ENCODE results near the gene ZNF436. TPM values are rescaled to one million over a fixed set of nuclear protein-coding genes. Genes with fewer than 3 reads are reported as not detected.

Gene ZNF436
- total and polyA plus RNA-seq, 9 of the 15 experiments (the other 6 are each of a cell fraction or from before 2014, with no cell fraction given), result 2.1 to 11.3 (median 6.8) TPM

- no peak for TF ChIP-seq MYNN (IDR thresholded peaks at IDR 0.05)
- TF ChIP-seq MYNN (CRISPR knock-in tag; IDR thresholded peaks at IDR 0.05), result no peak
- no peak for TF ChIP-seq CXXC5 (CRISPR knock-in tag; IDR thresholded peaks at IDR 0.05)
- TF ChIP-seq, protein P1, sequence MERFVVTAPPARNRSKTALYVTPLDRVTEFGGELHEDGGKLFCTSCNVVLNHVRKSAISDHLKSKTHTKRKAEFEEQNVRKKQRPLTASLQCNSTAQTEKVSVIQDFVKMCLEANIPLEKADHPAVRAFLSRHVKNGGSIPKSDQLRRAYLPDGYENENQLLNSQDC (CRISPR knock-in tag; IDR thresholded peaks at IDR 0.05), result no peak
- TF ChIP-seq U2AF2 (optimal IDR thresholded peaks at IDR 0.05; ENCODE audit: low read depth, low read length), result no peak
- TF ChIP-seq, protein P2, sequence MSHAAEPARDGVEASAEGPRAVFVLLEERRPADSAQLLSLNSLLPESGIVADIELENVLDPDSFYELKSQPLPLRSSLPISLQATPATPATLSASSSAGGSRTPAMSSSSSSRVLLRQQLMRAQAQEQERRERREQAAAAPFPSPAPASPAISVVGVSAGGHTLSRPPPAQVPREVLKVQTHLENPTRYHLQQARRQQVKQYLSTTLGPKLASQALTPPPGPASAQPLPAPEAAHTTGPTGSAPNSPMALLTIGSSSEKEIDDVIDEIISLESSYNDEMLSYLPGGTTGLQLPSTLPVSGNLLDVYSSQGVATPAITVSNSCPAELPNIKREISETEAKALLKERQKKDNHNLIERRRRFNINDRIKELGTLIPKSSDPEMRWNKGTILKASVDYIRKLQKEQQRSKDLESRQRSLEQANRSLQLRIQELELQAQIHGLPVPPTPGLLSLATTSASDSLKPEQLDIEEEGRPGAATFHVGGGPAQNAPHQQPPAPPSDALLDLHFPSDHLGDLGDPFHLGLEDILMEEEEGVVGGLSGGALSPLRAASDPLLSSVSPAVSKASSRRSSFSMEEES (CRISPR knock-in tag; IDR thresholded peaks at IDR 0.05), result no peak
- TF ChIP-seq FOXM1 (IDR thresholded peaks at IDR 0.05; ENCODE audit: low read depth), result no peak
- TF ChIP-seq FOXM1 (CRISPR knock-in tag; IDR thresholded peaks at IDR 0.05; ENCODE audit: low read depth), result no peak
- TF ChIP-seq TRIM24 (IDR thresholded peaks at IDR 0.05), result no peak
- TF ChIP-seq PHTF2 (CRISPR knock-in tag; IDR thresholded peaks at IDR 0.05), result no peak
- no peak for TF ChIP-seq HDAC6 (IDR thresholded peaks at IDR 0.05; ENCODE audit: low read depth, low read length)
- TF ChIP-seq FOSL1 (tag; conservative IDR thresholded peaks at IDR 0.05), result no peak
- TF ChIP-seq SMAD2 (IDR thresholded peaks at IDR 0.05; ENCODE audit: low read depth, low read length), result no peak
- TF ChIP-seq ZNF384 (IDR thresholded peaks at IDR 0.05; ENCODE audit: low read depth, low read length), result no peak
- TF ChIP-seq IRF2 (CRISPR knock-in tag; IDR thresholded peaks at IDR 0.05), result no peak
- TF ChIP-seq, protein P3, sequence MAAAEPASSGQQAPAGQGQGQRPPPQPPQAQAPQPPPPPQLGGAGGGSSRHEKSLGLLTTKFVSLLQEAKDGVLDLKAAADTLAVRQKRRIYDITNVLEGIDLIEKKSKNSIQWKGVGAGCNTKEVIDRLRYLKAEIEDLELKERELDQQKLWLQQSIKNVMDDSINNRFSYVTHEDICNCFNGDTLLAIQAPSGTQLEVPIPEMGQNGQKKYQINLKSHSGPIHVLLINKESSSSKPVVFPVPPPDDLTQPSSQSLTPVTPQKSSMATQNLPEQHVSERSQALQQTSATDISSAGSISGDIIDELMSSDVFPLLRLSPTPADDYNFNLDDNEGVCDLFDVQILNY (CRISPR knock-in tag; IDR thresholded peaks at IDR 0.05), result no peak
- no peak for TF ChIP-seq RNF2 (IDR thresholded peaks at IDR 0.05)
- TF ChIP-seq POLR3A (IDR thresholded peaks at IDR 0.05; ENCODE audit: borderline replicate concordance, extremely low read depth, insufficient read depth, insufficient read length), result no peak
- no peak for TF ChIP-seq CBX3 (IDR thresholded peaks at IDR 0.05; ENCODE audit: borderline replicate concordance in 1 of 2, low read length in 2 of 2)
- TF ChIP-seq ZNF143 (CRISPR knock-in tag; IDR thresholded peaks at IDR 0.05), result no peak
- no peak for TF ChIP-seq ZNF668 (CRISPR knock-in tag; IDR thresholded peaks at IDR 0.05)
- peak in 1 of 2 experiments; percentile 28; a peak in 1 of 4 replicates for TF ChIP-seq MNT (conservative IDR thresholded peaks at IDR 0.05)
- no peak for TF ChIP-seq MCM2 (IDR thresholded peaks at IDR 0.05; ENCODE audit: low read depth)
- TF ChIP-seq NRF1 (conservative IDR thresholded peaks at IDR 0.05 in 1 of 2, IDR thresholded peaks at IDR 0.05 in 1 of 2), result no peak
- TF ChIP-seq ZNF311 (CRISPR knock-in tag; IDR thresholded peaks at IDR 0.05), result no peak
- no peak for TF ChIP-seq ZNF707 (CRISPR knock-in tag; conservative IDR thresholded peaks at IDR 0.05)
Measured at GRCh38 chr1:23417570-23417969, 47.9 kb upstream of the ZNF436 start (continued).
